CD4-positive, alpha-beta T cell treated with Interleukin-15 for 4 hours (primary cell): ENCODE measurements around the gene COL7A1.

Source experiments
- DNase-seq: peaks from one replicate; pipeline ENCODE4 v3.0.0-alpha.2; 2020; ENCODE audit warnings: low spot score

Gene COL7A1

GRCh38 chr3:48619541-48620524, 24.7 kb upstream of the COL7A1 start:
- DNase-seq: no peak

- DNase-seq: no peak
These were observed 22.4 kb upstream of the COL7A1 start for GRCh38 chr3:48617559-48617958.

- DNase-seq: no peak
These were observed 18.9 kb upstream of the COL7A1 start for GRCh38 chr3:48614044-48614443.

GRCh38 chr3:48612309-48612708, 17.2 kb upstream of the COL7A1 start:
- DNase-seq: no peak

- DNase-seq: peak; percentile 93
These were observed 14.2 kb upstream of the COL7A1 start, which contains the start of gene UQCRC1 for GRCh38 chr3:48609088-48610005. TSS of gene UQCRC1 (minus strand) at chr3:48609646. CDS start at chr3:48609620, 26 bp downstream.

GRCh38 chr3:48607519-48607918, 12.4 kb upstream of the COL7A1 start:
- DNase-seq: no peak

- DNase-seq: no peak
These were observed 6.5 kb upstream of the COL7A1 start for GRCh38 chr3:48601622-48601994.

- DNase-seq: no peak
These were observed 5.8 kb upstream of the COL7A1 start for GRCh38 chr3:48600711-48601621.

- no peak for DNase-seq
These were observed 4.6 kb upstream of the COL7A1 start for GRCh38 chr3:48599509-48600285.

GRCh38 chr3:48599077-48599501, 4.0 kb upstream of the COL7A1 start:
- no peak for DNase-seq

- DNase-seq: no peak
These were observed 3.4 kb upstream of the COL7A1 start for GRCh38 chr3:48598323-48599076.

GRCh38 chr3:48597408-48597800, 2.3 kb upstream of the COL7A1 start:
- DNase-seq: no peak

GRCh38 chr3:48596676-48597407, 1.7 kb upstream of the COL7A1 start:
- DNase-seq: no peak

- no peak for DNase-seq
These were observed 1.0 kb upstream of the COL7A1 start for GRCh38 chr3:48596157-48596556.

GRCh38 chr3:48595526-48596121, 495 bp upstream of the COL7A1 start:
- no peak for DNase-seq

- DNase-seq: no peak
These were observed 596 bp downstream of the COL7A1 start for GRCh38 chr3:48594417-48595049.

- no peak for DNase-seq
These were observed 1.8 kb downstream of the COL7A1 start for GRCh38 chr3:48593337-48593736.

GRCh38 chr3:48592519-48593087, 2.5 kb downstream of the COL7A1 start:
- DNase-seq: no peak
